Glutamatergic neuron (in vitro differentiated cells): ENCODE data around the gene RALGPS1. TPM values are rescaled to one million over a fixed set of nuclear protein-coding genes. Genes with fewer than 3 reads are reported as not detected.

Experiments used
- DNase-seq: peaks from one replicate; pipeline ENCODE4 v3.0.0; 2022
- H3K27ac Mint-ChIP-seq: one replicate; pipeline ENCODE4 v1.8.0; 2020; ENCODE audit warnings: mild to moderate bottlenecking, mixed read lengths, inconsistent platforms; ENCODE audit not compliant: unreplicated experiment
- H3K27me3 Mint-ChIP-seq: one replicate; pipeline ENCODE4 v1.8.0; 2020; ENCODE audit warnings: mild to moderate bottlenecking, moderate library complexity, mixed read lengths, inconsistent platforms; ENCODE audit not compliant: unreplicated experiment
- H3K36me3 Mint-ChIP-seq: one replicate; pipeline ENCODE4 v1.8.0; 2020; ENCODE audit warnings: mild to moderate bottlenecking, mixed read lengths, inconsistent platforms; ENCODE audit not compliant: unreplicated experiment
- H3K4me1 Mint-ChIP-seq: one replicate; pipeline ENCODE4 v1.8.0; 2020; ENCODE audit warnings: mild to moderate bottlenecking, low read depth, mixed read lengths, inconsistent platforms; ENCODE audit not compliant: unreplicated experiment
- H3K4me3 Mint-ChIP-seq: one replicate; pipeline ENCODE4 v1.8.0; 2020; ENCODE audit warnings: mild to moderate bottlenecking, mixed read lengths, inconsistent platforms; ENCODE audit not compliant: unreplicated experiment
- H3K9me3 Mint-ChIP-seq: one replicate; pipeline ENCODE4 v1.8.0; 2020; ENCODE audit warnings: mild to moderate bottlenecking, moderate library complexity, mixed read lengths, inconsistent platforms; ENCODE audit not compliant: unreplicated experiment
- CTCF ChIP-seq: fragments of 200-600 bp; sonication (generic); IDR thresholded peaks from one replicate; pipeline ENCODE4 v1.5.0; 2021; ENCODE audit not compliant: partially characterized antibody, unreplicated experiment
- total RNA-seq: library from RNA; stranded (reverse); fragmentation: NEBNext Ultra II Directional; extraction: Animal tissue kit (Norgen Biotek cat#: 25700); gene quantifications from one replicate; pipeline ENCODE4 v1.2.1, GENCODE V29; 2021; ENCODE audit not compliant: unreplicated experiment

RALGPS1 gene
- total RNA-seq, 1 donor from 2014 or later = 23.8 TPM

- H3K4me3 Mint-ChIP-seq = no peak overlapping the region
- no peak for DNase-seq
Measured at GRCh38 chr9:127218818-127219217, 304.2 kb downstream of the RALGPS1 start.

GRCh38 chr9:127219520-127219919, 304.9 kb downstream of the RALGPS1 start:
- H3K4me1 Mint-ChIP-seq = no peaks in the 10 kb centered on the region
- no peak for DNase-seq

More at GRCh38 chr9:127218818-127219217, 304.2 kb downstream of the RALGPS1 start:
- H3K27me3 Mint-ChIP-seq = peaks cover 12% of the 10 kb centered on the region
- H3K27ac Mint-ChIP-seq = no peak overlapping the region
- no peaks in the 10 kb centered on the region for H3K4me1 Mint-ChIP-seq
- no peak for TF ChIP-seq CTCF
- no peaks in the 10 kb centered on the region for H3K36me3 Mint-ChIP-seq
- H3K9me3 Mint-ChIP-seq = peaks cover 9% of the 10 kb centered on the region

GRCh38 chr9:127221695-127222094, 307.1 kb downstream of the RALGPS1 start:
- no peak overlapping the region for H3K27ac Mint-ChIP-seq
- H3K9me3 Mint-ChIP-seq = peaks cover 9% of the 10 kb centered on the region
- no peak for DNase-seq
- no peaks in the 10 kb centered on the region for H3K36me3 Mint-ChIP-seq
- no peaks in the 10 kb centered on the region for H3K4me1 Mint-ChIP-seq
- no peak for TF ChIP-seq CTCF
- H3K4me3 Mint-ChIP-seq = no peak overlapping the region
- peaks cover 20% of the 10 kb centered on the region for H3K27me3 Mint-ChIP-seq

More at GRCh38 chr9:127219520-127219919, 304.9 kb downstream of the RALGPS1 start:
- Mint-ChIP-seq H3K4me3 (no peak overlapping the region), H3K27ac (no peak overlapping the region), H3K36me3 (no peaks in the 10 kb centered on the region), H3K27me3 (peaks cover 16% of the 10 kb centered on the region), H3K9me3 (peaks cover 11% of the 10 kb centered on the region)
- TF ChIP-seq CTCF = no peak

GRCh38 chr9:127222388-127223095, 308.0 kb downstream of the RALGPS1 start:
- DNase-seq = no peak
- Mint-ChIP-seq H3K27me3 (peaks cover 20% of the 10 kb centered on the region), H3K9me3 (peaks cover 9% of the 10 kb centered on the region), H3K4me3 (no peak overlapping the region), H3K27ac (no peak overlapping the region), H3K36me3 (no peaks in the 10 kb centered on the region), H3K4me1 (no peaks in the 10 kb centered on the region)
- TF ChIP-seq CTCF = no peak

- H3K27ac Mint-ChIP-seq = no peak overlapping the region
- H3K4me3 Mint-ChIP-seq = no peak overlapping the region
- peaks cover 20% of the 10 kb centered on the region for H3K27me3 Mint-ChIP-seq
- H3K9me3 Mint-ChIP-seq = peaks cover 9% of the 10 kb centered on the region
- no peaks in the 10 kb centered on the region for H3K36me3 Mint-ChIP-seq
- no peak for TF ChIP-seq CTCF
- H3K4me1 Mint-ChIP-seq = no peaks in the 10 kb centered on the region
- DNase-seq = no peak
Measured at GRCh38 chr9:127223266-127223665, 308.7 kb downstream of the RALGPS1 start.
